GM19372 (cell line): Measurements from ENCODE around the gene SLC29A4.
"Not testable (repeated sequence)": the region's sequence is repeated elsewhere in the genome, so short reads cannot be mapped to it uniquely, and the experiment has no call there.

Experiments used
- ATAC-seq: cut with Tn5 transposase; IDR thresholded peaks from one replicate; pipeline ENCODE4 v1.9.1; 2021; ENCODE audit warnings: mild to moderate bottlenecking, low read depth, moderate library complexity; ENCODE audit not compliant: unreplicated experiment

The SLC29A4 gene

DNA sequence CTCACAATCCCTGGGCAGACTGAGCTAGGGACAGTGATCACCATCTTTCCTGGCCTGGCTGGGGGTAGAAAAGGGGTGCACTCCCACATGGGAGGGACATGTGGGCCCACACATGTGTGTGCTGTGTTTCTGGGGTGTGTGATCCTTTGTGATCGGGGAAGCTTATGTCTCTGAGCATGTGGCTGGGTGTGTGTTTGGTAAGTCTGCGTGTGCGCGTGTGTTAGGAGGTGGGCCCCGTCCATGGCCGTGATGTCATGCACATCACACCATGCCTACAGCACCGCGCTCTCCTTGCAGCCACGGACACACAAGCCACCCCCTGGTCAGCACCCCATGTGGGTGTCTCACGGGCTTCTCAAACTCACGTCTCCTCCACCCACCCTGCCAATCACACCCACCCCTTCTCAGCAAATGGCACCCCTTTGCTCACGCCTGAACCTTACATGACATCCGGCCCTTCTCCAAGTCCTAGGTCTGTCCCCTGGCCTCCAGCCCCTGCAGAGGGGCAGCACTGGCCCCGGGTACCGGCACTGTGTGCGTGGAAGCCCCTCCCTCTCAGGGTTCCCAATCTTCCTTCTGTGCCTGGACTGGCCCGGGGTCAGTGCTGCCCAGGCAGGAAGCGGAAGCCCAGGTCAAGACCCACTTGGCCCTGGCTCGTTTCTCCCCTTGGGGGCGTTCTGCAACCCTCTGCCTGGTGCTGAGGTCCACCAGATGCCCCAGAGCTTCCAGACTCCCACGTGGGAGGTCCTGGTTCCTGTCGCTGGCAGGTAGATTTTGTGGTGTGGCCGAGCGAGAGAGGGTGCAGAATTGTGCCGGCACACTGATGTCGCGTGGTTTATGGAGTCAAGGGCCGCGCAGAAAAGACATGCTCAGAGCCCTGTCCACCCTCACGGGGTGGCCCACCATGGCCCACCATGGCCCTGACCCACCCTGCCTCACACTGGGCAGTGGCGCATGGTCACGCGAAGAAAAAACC lies 12.6 kb downstream of the SLC29A4 start:
- ATAC-seq, result no peak

DNA sequence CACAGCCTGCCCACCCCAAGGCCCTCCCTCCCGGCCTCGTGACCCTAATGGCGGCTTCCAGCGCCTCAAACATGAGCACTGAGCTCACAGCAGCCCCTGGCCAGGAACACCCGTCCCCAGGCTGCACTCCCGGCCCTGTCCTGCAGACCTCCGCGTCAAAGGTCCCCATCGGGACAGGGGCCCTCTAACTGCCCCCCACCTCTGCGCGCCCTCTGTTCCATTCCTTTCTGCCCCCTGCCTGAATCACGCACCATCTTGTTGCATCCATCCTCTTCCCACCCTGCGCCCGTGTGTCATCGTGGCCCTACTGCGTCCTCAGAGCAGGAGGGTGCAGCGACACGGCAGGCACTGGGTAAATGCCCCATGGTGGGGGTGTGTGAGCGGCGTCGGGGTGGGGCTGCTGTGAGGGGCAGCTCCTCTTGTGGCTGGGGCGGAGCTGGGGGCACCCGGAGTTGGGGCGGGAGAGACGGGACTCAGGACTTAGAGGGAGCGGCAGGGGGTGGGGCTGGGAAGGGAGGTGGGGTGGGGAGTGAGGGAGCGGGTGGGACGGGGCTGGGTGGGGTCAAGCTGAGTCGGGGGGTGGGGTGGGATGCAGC lies 13.4 kb downstream of the SLC29A4 start:
- ATAC-seq, result no peak

DNA sequence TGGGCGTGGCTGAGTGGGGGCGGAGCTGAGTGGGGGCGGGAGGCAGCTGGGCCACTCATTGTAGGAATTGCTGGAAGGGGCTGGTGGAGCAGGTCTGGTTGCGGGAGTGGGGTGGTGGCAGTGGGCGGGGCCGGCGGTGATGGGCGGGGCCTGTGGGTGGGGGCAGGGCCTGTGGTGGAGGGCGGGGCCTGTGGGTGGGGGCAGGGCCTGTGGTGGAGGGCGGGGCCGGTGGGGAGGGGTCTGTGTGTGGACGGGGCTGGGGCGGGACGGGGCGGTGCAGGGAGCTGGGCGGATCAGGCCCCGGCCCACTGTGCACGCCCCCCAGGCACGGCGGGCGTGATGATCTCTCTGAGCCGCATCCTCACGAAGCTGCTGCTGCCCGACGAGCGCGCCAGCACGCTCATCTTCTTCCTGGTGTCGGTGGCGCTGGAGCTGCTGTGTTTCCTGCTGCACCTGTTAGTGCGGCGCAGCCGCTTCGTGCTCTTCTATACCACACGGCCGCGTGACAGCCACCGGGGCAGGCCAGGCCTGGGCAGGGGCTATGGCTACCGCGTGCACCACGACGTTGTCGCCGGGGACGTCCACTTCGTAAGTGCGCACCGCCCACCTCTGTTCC lies 14.0 kb downstream of the SLC29A4 start:
- ATAC-seq, result no peak

DNA sequence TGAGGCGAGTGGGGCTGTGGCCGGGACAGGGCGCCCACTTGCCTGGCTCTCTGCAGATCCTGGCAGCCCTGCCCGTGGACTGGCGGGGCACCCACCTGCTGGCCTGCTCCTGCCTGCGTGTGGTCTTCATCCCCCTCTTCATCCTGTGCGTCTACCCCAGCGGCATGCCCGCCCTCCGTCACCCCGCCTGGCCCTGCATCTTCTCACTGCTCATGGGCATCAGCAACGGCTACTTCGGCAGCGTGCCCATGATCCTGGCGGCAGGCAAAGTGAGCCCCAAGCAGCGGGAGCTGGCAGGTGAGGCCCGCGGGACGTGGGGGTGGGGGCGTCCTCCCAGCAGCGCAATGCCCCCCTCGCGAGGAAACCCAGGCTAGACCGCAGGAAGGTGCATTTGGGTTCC lies 17.6 kb downstream of the SLC29A4 start:
- ATAC-seq, result no peak

DNA sequence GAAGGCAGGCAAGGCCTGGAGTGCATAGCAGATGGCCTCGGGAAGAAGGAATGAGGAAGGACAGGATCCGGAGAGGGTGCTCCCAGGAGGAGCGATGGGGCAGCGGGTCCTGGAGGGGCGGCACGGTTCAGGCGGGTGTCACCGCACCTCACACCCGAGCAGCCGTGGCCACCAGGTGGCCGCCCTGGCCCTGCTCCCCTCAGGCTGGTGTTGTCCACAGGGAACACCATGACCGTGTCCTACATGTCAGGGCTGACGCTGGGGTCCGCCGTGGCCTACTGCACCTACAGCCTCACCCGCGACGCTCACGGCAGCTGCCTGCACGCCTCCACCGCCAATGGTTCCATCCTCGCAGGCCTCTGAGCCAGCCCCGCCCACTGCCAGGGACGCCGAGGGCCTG lies 19.8 kb downstream of the SLC29A4 start:
- no peak for ATAC-seq

DNA sequence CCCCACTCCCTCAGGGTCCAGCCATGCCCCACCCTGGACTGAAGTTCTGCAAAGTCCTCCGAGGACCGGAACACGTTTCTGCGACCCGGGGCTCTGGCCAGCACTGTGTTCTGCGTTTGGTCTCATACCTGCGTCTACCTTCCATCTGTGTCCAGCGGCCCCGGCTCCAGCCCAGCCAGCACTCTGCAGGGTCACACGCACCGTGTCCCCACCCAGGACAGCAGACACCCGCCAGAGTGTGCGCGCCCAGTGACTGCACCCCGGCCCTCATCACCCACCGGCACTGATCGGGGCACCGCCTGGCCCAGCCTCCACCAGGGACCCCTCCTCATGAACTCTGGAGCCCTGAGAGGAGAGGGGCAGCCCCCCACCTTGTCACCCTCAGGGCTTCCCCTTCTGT lies 20.3 kb downstream of the SLC29A4 start:
- ATAC-seq, result no peak

DNA sequence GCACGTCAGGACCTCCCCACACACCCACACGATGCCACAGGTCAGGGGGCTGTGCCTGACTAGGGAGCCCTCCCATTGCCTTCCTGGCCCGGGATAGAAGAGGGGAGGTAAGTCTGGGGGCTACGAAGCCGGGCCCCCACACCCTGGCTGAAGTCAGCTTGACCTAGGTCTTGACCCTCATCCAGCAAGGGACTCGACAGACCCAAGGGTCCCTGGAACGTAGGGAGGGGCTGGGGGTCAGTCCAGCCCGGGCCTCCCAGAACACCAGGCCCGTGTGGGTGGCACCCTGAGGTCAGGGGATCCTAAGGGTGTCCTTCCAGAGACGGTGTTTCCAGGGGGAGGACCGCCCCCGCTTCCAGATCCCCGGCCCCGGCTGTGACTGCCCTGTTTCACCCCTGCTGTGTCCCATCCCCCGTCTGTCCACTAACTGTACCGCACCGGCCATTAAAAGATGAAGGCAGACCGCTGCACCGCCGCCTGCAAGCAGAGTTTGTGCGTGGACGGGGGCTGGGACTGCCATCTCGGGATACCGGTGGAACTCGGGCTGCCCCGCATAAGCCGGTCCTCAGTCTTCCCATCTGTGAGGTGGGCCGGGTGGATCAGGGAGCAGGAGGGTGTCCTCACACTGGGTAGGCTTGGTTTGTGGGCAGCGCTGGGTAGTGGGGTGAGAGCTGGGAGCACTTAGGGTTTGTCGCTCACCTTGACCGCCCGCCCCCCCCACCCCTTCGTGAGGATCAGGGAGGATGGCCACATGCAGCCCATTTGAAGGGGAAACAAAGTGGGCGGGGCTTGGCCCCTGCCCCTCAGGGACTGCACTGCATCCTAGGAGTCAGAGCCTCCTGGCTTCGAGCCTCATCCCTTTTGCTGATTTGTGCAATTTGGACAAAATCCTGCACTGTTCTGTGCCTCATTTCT lies 21.1 kb downstream of the SLC29A4 start:
- ATAC-seq, result no peak

DNA sequence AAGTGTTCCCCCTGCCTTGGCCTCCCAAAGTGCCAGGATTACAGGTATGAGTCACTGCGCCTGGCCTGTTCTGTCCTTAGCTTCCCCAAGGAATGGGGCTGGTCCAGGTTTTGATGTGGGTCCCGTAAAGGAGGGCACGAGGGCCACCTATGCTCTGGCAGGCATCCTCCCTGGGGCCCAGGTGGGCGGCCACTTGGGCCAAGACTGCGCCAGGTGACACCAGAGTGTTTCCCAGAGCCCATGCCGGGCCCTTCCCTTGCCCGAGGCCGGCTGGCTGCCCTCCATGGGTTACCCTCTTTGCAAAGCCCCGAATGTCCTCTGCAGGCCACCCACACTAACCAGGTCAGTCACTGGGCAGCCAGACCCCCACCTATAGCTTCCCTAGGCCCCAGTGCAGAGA lies 22.3 kb downstream of the SLC29A4 start:
- not testable (repeated sequence) for ATAC-seq

DNA sequence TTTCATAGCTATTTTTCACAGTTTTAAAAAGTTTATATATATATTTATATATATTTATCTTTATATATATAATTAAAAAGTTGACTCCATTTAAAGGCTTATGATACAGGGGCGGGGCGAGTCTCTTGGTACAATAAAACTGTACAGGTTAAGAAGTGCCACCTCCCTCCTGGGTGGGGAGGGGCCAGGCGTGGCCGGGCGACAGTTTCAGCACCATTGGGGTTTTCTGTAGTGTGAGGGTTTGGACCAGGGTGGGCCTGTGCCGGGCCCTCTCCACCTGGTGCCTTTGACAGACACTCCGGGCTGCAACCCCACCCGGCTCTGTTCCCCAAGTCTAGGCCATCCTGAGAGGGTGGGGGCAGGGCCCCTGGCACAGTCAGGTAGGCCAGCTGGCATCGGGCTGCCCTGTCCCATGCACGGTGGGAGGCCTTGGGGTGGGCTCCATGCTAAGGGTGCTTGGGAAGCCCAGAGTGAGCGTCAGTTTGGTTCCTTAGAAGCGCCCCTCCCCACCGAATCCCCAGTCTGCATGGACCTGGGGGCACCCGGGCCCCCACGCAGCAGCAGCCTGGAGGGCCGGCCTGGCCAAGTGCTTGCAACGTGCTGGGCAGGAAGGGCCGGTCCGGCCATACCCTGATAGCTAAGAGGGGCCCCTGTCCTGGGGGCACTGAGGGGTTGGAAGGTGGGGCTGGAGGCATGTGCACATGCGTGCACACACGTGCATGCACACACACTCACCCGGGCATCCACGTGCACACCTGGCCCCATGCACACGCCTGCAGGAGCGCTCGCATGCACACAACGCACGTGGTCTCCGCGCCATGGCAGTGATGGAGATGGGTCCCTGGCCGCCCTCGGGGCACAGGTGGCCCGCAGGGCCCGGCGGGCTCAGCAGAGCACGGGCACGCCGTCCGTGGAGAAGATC lies 24.7 kb downstream of the SLC29A4 start:
- not testable (repeated sequence) for ATAC-seq

DNA sequence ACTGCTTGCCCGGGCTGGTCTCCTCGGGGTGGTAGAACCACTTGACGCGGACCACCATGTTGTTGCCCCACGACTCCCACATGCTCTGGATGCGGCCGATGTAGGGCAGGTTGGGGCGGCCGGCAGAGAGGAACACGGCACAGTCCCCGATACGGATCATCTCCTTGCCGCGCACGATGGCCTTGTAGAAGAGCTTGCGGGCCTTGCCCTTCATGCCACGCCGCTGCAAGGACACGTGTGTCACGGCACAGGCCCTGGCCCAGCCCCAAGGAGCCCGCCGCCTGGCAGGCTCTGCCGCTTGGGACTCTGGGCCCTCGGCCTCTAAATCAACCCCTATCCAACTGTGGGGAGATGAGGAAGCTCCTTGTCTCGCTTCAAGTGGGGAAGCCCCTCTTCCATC lies 26.4 kb downstream of the SLC29A4 start:
- ATAC-seq, result no peak

DNA sequence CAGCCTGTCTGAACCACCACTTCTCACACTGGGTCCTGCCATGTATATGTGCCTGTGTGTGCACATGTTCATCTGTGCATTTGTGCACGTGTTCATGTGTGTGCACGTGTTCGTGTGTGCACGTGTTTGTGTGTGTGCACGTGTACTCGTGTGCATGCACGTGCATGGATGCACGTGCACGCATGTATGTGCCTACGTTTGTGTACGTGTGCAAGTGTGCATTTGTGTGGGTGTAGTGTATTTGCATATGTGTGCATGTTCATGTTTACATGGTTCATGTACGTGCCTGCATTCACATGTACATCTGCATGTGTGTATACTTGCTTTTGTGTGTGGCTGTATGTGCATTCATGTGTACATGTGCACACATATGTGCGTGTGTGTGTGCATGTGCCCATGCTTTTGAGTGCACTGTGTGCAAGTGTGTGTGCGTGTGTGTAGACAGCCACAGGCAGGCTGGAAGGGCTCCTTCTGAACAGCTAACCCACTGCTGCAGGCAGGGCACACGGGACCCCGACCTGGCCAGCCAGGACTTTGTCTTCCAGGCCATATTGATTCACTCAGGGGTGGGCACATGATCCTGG lies 28.2 kb downstream of the SLC29A4 start:
- ATAC-seq, result no peak

DNA sequence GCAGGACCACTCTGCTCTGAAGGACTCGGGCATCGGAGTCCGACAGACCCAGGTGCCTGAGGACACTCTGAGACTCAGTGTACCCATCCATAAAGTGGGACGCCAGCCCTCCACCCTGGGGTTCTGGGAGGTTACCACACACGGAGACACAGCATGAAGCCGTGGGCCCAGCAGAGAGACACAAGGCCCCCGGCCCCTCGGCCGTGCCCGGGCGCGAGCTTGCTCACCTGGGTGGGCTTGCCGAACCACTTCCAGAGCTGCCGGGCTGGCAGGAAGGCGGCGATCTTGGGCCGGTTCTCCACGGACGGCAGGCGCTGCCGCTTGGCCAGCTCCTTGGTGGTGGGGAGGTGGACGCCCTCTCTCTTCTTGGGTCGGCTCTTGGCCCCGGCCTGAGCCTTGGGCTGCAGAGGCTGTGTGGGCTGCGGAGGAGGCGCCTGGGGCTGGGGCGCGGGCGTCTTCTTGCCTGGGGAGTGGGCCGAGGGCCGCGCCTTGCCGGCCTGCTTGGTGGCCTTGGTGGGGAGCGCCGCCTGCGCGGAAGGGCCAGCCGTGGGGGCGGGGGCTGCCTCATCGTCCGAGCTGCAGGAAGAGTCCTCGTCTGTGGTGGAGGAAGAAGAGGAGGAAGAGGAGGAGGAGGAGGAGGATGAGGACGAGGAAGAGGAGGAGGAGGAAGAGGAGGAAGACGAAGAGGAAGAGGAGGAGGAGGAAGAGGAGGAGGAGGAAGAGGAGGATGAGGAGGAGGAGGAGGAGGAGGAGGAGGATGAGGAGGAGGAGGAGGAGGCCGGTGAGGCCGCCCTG lies 29.7 kb downstream of the SLC29A4 start:
- not testable (repeated sequence) for ATAC-seq

DNA sequence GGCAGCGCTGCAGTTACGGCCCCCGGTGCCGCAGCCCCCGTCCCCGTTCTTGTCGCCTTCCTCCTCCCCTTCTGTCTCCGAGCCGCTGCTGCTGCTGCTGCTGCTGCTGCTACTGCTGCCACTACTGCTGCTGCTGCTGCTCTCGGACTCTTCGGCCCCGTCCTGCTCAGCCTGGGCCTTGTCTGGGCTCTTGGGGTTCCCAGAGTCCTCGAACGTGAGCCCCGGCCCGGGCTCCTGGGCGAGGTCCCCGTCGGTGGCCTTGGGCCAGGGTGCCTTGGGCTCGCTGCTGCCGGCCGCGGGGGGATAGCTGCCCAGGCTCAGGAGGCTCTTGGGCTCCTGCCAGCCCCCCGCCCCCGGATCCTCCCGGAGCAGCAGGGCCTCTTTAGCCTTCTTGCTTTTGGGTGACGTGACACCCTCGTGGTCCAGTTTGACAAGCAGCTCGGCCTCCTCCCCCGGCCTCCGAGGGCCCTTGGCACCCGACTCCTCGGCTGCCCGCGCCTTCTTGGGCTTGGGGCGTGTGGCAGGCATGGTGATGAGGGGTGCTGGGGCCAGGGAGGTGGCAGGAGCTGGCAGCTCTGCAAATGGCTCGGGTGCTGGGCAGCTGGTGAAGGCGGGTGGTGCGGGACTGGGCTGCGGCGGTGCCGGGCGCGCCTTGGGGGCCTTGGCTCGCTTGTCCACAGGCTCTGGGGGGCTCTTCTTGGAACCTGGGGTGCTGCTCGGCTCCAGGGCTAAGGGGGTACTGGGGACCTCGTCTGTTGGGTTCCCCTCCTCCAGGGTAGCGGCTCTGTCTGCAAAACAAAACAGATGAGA lies 30.5 kb downstream of the SLC29A4 start:
- not testable (repeated sequence) for ATAC-seq

DNA sequence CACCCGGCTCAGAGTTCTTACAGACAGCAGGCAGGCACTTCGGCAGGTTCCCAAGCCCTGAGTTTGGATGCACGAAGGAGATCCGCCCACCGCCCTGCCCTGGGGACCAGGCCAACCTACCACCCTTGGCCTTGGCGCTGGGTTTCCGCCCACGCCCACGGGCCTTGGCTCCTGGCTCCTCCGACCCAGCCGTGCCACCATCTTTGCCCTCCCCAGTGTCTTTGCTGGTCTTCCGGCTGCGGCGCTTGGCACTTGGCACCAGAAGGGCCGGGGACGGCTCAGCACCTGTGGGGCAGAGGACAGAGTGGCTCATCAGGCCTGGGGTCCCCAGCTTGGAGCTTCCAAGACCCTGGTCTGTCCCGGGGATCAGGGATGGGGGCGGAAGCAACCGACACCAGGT lies 32.1 kb downstream of the SLC29A4 start:
- ATAC-seq, result no peak

DNA sequence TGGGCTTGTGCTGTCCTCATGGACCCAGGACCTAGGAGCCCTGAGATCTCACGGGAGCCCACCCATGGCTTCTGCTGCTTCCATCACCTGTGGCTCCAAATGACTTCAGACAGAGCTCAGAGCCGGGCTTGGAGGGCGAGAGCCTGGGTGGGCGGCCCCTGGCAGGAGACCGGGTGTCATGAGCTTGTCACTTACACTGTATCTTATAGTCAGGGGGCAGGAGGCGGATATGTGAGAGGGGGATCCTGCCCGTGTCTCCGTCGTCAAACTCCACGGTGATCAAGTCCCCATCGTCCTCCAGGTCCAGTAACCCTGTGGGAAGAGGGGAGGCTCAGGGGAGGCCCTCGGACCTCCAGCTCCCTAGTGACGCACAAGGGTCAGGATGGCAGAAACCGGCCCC lies 33.0 kb downstream of the SLC29A4 start:
- no peak for ATAC-seq

DNA sequence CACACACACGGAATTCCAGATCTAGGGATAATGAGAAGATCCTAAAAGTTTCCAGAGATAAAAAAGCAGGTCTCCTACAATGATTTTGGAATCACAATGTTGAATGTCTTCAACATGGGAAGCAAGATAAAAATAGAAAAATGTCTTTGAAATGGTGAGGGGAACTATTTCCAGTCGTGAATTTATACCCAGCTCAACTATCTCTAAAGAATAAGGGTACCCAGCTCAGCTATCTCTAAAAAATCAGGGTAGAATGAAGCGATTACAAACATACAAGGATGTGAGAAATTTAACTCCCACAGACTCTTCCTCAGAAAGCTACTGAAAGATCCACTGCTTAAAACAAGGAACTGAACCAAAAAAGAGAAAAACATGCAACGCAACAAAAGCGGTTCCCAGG lies 35.9 kb downstream of the SLC29A4 start:
- ATAC-seq, result not testable (repeated sequence)

DNA sequence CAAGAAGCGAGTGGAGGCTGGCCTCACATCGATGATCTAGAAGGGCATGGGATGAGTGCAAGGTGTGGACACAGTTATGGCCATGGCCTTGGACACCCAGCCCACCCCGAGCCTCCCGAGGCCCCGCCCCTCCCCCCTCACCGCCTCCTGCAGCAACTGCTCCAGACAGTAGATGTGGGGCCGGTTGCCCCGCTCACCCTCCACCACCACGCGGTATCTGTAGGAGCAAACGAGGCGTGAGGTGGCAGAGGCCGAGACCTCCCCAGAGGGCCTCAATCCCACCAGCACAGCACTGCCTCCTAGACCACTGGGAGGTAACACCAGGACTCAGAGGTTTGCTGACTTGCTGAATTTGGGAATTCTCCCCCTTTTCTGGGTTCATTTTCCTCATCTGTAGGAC lies 37.6 kb downstream of the SLC29A4 start:
- ATAC-seq, result no peak
